ENCODE measurements around the gene CDX1. TPM values are rescaled to one million over a fixed set of nuclear protein-coding genes. Genes with fewer than 3 reads are reported as not detected.

The CDX1 gene
- polyA plus RNA-seq, 3 donors = not detected

DNA sequence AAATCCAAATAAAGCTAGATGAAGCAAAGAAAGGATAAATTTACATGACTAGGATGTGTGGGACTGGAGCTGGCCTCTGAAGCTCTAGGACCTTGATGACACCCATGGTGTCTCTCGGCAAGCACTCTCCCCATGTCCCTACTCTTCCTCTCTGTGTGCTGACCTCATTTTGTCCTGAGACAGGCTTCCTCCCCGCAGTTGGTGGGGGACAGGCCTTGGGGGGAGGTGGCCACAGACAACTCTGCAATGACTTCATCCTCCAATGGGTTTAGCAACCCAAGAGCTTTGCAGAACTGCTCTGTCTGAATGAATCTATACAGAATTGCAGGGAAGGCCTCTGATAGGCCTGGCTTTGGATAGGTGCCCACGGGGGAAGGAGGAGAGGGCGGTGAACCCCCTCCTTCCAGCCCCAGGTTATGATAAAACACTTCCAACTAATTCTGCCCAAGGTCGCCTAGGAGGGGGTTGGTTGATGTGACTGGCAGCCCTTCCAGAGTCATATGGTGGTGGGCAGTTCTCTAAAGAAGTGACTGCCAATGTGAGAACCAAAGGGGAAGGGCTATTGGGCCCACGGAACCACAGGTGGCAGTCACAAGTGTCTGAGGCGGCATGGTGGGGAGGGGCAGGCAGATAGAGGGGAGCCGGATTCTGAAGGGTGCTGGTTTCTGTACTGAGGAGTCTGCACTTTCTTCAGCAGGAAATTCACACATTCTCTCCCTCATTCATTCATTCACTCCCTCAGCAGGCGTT lies 29.3 kb downstream of the CDX1 start:
- Histone ChIP-seq H3K79me2 (ENCODE audit: insufficient read depth, low read length) (no peaks in the 10 kb centered on the region), H3K9me3 (replicated peaks in 1 of 2; ENCODE audit: control insufficient read depth in 1 of 2, insufficient read depth in 1 of 2, low read length in 2 of 2) (no peaks in the 10 kb centered on the region), H3K4me2 (replicated peaks; ENCODE audit: extremely low read depth, low read length, poor library complexity, severe bottlenecking) (no peak overlapping the region), H2AFZ (ENCODE audit: insufficient read depth, low read depth, low read length, poor library complexity, severe bottlenecking) (no peak overlapping the region), H4K20me1 (ENCODE audit: insufficient read depth, low read length) (no peaks in the 10 kb centered on the region), H3K4me3 (replicated peaks in 1 of 3; ENCODE audit: low read depth in 2 of 3, low read length in 3 of 3) (no peak overlapping the region), H3K27ac (ENCODE audit: low read depth in 1 of 2, low read length in 2 of 2) (no peak overlapping the region), H3K27me3 (ENCODE audit: control insufficient read depth in 2 of 2, insufficient read depth in 2 of 2, low read length in 2 of 2) (peaks cover 2 to 19% of the 10 kb centered on the region in 2 donors), H3K36me3 (replicated peaks in 1 of 2; ENCODE audit: control insufficient read depth in 1 of 2, insufficient read depth in 2 of 2, low read length in 2 of 2) (no peaks in the 10 kb centered on the region), H3K4me1 (ENCODE audit: control insufficient read depth in 1 of 2, insufficient read depth in 2 of 2, low read length in 2 of 2) (no peaks in the 10 kb centered on the region), H3K9ac (ENCODE audit: insufficient read depth, low read length, poor library complexity, severe bottlenecking) (no peak overlapping the region)
- 89% methylated on average over 1 of the region's 9 CpGs for WGBS (ENCODE audit: insufficient coverage)
- DNase-seq = no peak
- H3K4me1 Mint-ChIP-seq = no peaks in the 10 kb centered on the region
- TF ChIP-seq CTCF (IDR thresholded peaks at IDR 0.05) = no peak
- peaks cover 29 to 42% (median 36%) of the 10 kb centered on the region in 3 donors for H3K27me3 Mint-ChIP-seq (ENCODE audit: low read depth in 3 of 3)
- no peak overlapping the region for H3K27ac Mint-ChIP-seq
- no peak overlapping the region for H3K4me3 Mint-ChIP-seq
- intact Hi-C loops (cut with micrococcal nuclease) = no loop called here
- no peaks in the 10 kb centered on the region for H3K36me3 Mint-ChIP-seq
- peaks cover 0 to 3% (median 0%) of the 10 kb centered on the region in 7 donors for H3K9me3 Mint-ChIP-seq

GRCh38 chr5:150196514-150196913 lies 29.9 kb downstream of the CDX1 start:
- intact Hi-C loops (cut with micrococcal nuclease) = no loop called here
- Histone ChIP-seq H3K9me3 (replicated peaks in 1 of 2; ENCODE audit: control insufficient read depth in 1 of 2, insufficient read depth in 1 of 2, low read length in 2 of 2) (no peaks in the 10 kb centered on the region), H3K9ac (ENCODE audit: insufficient read depth, low read length, poor library complexity, severe bottlenecking) (no peak overlapping the region), H3K27me3 (ENCODE audit: control insufficient read depth in 2 of 2, insufficient read depth in 2 of 2, low read length in 2 of 2) (peaks cover 0 to 15% of the 10 kb centered on the region in 2 donors), H4K20me1 (ENCODE audit: insufficient read depth, low read length) (no peaks in the 10 kb centered on the region), H3K27ac (ENCODE audit: low read depth in 1 of 2, low read length in 2 of 2) (no peak overlapping the region), H3K79me2 (ENCODE audit: insufficient read depth, low read length) (no peaks in the 10 kb centered on the region), H2AFZ (ENCODE audit: insufficient read depth, low read depth, low read length, poor library complexity, severe bottlenecking) (no peak overlapping the region), H3K4me3 (replicated peaks in 1 of 3; ENCODE audit: low read depth in 2 of 3, low read length in 3 of 3) (no peak overlapping the region), H3K4me2 (replicated peaks; ENCODE audit: extremely low read depth, low read length, poor library complexity, severe bottlenecking) (no peak overlapping the region), H3K36me3 (replicated peaks in 1 of 2; ENCODE audit: control insufficient read depth in 1 of 2, insufficient read depth in 2 of 2, low read length in 2 of 2) (no peaks in the 10 kb centered on the region), H3K4me1 (ENCODE audit: control insufficient read depth in 1 of 2, insufficient read depth in 2 of 2, low read length in 2 of 2) (no peaks in the 10 kb centered on the region)
- 33% methylated on average over 5 of the region's 5 CpGs for WGBS (ENCODE audit: insufficient coverage)
- Mint-ChIP-seq H3K36me3 (no peaks in the 10 kb centered on the region), H3K4me3 (no peak overlapping the region), H3K9me3 (peaks cover 0 to 3% (median 0%) of the 10 kb centered on the region in 7 donors), H3K27me3 (ENCODE audit: low read depth in 3 of 3) (peaks cover 23 to 36% (median 33%) of the 10 kb centered on the region in 3 donors), H3K4me1 (no peaks in the 10 kb centered on the region), H3K27ac (no peak overlapping the region)
- TF ChIP-seq CTCF (IDR thresholded peaks at IDR 0.05) = no peak
- no peak for DNase-seq
